HFF-Myc (cell line): ENCODE measurements around the gene CAPN10.

Source experiments
- DNase-seq: peaks from one replicate; pipeline ENCODE4 v3.0.0-alpha.2; 2011; ENCODE audit warnings: low read depth; ENCODE audit errors: extremely low read depth
- H3K4me3 ChIP-seq: replicated peaks from 2 replicates; pipeline ENCODE4 v1.5.1; 2011; ENCODE audit warnings: low read depth, mild to moderate bottlenecking, control low read depth, low read length
- CTCF ChIP-seq: IDR thresholded peaks from 2 replicates; pipeline ENCODE4 v1.5.1; 2012; ENCODE audit warnings: mild to moderate bottlenecking, low read depth, low read length, control low read depth; ENCODE audit errors: missing control alignments

Gene CAPN10

GRCh38 chr2:240581811-240582210 lies 4.7 kb upstream of the CAPN10 start:
- TF ChIP-seq CTCF = no peak
- H3K4me3 ChIP-seq = no peak overlapping the region
- DNase-seq = no peak

- DNase-seq = no peak
- no peak for TF ChIP-seq CTCF
- no peak overlapping the region for H3K4me3 ChIP-seq
Observed at GRCh38 chr2:240582781-240583180, 3.8 kb upstream of the CAPN10 start.

GRCh38 chr2:240583774-240584173 lies 2.8 kb upstream of the CAPN10 start:
- no peak overlapping the region for H3K4me3 ChIP-seq
- TF ChIP-seq CTCF = no peak
- no peak for DNase-seq

GRCh38 chr2:240584486-240585031 lies 2.0 kb upstream of the CAPN10 start:
- no peak for TF ChIP-seq CTCF
- peak; percentile 65 for DNase-seq
- peak overlapping the region; percentile 98 for H3K4me3 ChIP-seq

- DNase-seq = no peak
- peak overlapping the region; percentile 98 for H3K4me3 ChIP-seq
- no peak for TF ChIP-seq CTCF
Observed at GRCh38 chr2:240585101-240585500, 1.4 kb upstream of the CAPN10 start.

GRCh38 chr2:240585681-240586197 lies 795 bp upstream of the CAPN10 start:
- peak overlapping the region; percentile 98 for H3K4me3 ChIP-seq
- no peak for DNase-seq
- no peak for TF ChIP-seq CTCF
